Measurements from ENCODE around the gene MIPOL1.

DNA sequence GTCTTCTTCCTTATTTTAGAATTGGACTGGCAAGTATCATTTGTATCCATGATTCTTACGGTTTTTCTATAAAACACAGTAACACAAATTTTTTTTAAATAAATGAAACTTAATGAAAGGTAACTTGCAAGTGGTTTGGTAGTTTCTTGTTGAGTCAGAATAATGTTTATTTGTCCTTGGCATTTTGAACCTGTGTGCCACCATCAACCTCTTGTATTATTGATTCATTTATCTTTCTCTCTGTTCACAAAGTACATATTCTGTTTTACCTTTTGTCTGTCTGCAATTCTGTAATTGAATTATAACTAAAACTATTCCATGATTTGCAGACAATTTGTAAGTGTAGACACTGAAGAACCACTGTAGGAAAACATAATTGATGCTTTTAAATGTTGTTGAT, 54.7 kb downstream of the MIPOL1 start:
- TF ChIP-seq, protein P1, sequence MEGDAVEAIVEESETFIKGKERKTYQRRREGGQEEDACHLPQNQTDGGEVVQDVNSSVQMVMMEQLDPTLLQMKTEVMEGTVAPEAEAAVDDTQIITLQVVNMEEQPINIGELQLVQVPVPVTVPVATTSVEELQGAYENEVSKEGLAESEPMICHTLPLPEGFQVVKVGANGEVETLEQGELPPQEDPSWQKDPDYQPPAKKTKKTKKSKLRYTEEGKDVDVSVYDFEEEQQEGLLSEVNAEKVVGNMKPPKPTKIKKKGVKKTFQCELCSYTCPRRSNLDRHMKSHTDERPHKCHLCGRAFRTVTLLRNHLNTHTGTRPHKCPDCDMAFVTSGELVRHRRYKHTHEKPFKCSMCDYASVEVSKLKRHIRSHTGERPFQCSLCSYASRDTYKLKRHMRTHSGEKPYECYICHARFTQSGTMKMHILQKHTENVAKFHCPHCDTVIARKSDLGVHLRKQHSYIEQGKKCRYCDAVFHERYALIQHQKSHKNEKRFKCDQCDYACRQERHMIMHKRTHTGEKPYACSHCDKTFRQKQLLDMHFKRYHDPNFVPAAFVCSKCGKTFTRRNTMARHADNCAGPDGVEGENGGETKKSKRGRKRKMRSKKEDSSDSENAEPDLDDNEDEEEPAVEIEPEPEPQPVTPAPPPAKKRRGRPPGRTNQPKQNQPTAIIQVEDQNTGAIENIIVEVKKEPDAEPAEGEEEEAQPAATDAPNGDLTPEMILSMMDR (IDR thresholded peaks at IDR 0.05; ENCODE audit: low read depth, low read length) = no peak
- TF ChIP-seq, protein P2, sequence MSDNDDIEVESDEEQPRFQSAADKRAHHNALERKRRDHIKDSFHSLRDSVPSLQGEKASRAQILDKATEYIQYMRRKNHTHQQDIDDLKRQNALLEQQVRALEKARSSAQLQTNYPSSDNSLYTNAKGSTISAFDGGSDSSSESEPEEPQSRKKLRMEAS (IDR thresholded peaks at IDR 0.05; ENCODE audit: low read depth, low read length) = no peak
